ENCODE results near the gene KIF15.

GRCh38 chr3:44892689-44893088 lies 131.1 kb downstream of the KIF15 start:
- TF ChIP-seq CTCF (IDR thresholded peaks at IDR 0.05) (no peak), POLR2A (IDR thresholded peaks at IDR 0.05) (no peak)
